OCI-LY1 (cell line): ENCODE data around the gene SLC38A2.

Experiments
- H2AFZ ChIP-seq: fragments of 200-600 bp; sonication (generic), shearing (Covaris generic); 2 replicates; pipeline ENCODE4 v1.6.0; 2014; ENCODE audit warnings: antibody characterized with exemption, mild to moderate bottlenecking, low read length
- H3F3A ChIP-seq: fragments of 200-600 bp; sonication (generic), shearing (Covaris generic); 2 replicates; pipeline ENCODE4 v1.6.0; 2014; ENCODE audit warnings: mild to moderate bottlenecking, antibody characterized with exemption, low read length, moderate library complexity; ENCODE audit not compliant: insufficient read depth
- H3K27ac ChIP-seq: fragments of 200-600 bp; sonication (generic); 2 replicates; pipeline ENCODE4 v1.5.1; 2014; ENCODE audit warnings: low read length, mixed run types, mild to moderate bottlenecking, low read depth; ENCODE audit not compliant: poor library complexity, severe bottlenecking
- H3K27me3 ChIP-seq: fragments of 200-600 bp; sonication (generic); 2 replicates; pipeline ENCODE4 v1.6.0; 2014; ENCODE audit warnings: antibody characterized with exemption, mild to moderate bottlenecking, low read length, moderate library complexity; ENCODE audit not compliant: insufficient read depth
- H3K36me3 ChIP-seq: fragments of 200-600 bp; sonication (generic); 2 replicates; pipeline ENCODE4 v1.6.1; 2014; ENCODE audit warnings: mild to moderate bottlenecking, antibody characterized with exemption, low read length, moderate library complexity, mixed read lengths; ENCODE audit not compliant: insufficient read depth
- H3K4me1 ChIP-seq: fragments of 200-600 bp; sonication (generic); 2 replicates; pipeline ENCODE4 v1.5.1; 2014; ENCODE audit warnings: mild to moderate bottlenecking, low read length, moderate library complexity; ENCODE audit not compliant: insufficient read depth, severe bottlenecking
- H3K4me2 ChIP-seq: fragments of 200-600 bp; sonication (generic), shearing (Covaris generic); 2 replicates; pipeline ENCODE4 v1.6.1; 2014; ENCODE audit warnings: low read length
- H3K4me3 ChIP-seq: fragments of 200-600 bp; sonication (generic); 2 replicates; pipeline ENCODE4 v1.5.1; 2014; ENCODE audit warnings: low read length, low read depth, mild to moderate bottlenecking, mixed read lengths; ENCODE audit not compliant: poor library complexity, severe bottlenecking
- H3K79me2 ChIP-seq: fragments of 200-600 bp; shearing (Covaris generic); 2 replicates; pipeline ENCODE4 v1.6.1; 2016; ENCODE audit warnings: mixed run types, low read length, mixed read lengths; ENCODE audit not compliant: insufficient read depth
- H3K9ac ChIP-seq: fragments of 200-600 bp; sonication (generic), shearing (Covaris generic); 2 replicates; pipeline ENCODE4 v1.6.1; 2014; ENCODE audit warnings: mild to moderate bottlenecking, low read length, mixed read lengths
- H3K9me2 ChIP-seq: fragments of 200-600 bp; sonication (generic), shearing (Covaris generic); 2 replicates; pipeline ENCODE4 v1.6.1; 2014; ENCODE audit warnings: low read depth, mild to moderate bottlenecking, low read length, mixed read lengths
- H3K9me3 ChIP-seq: fragments of 200-600 bp; shearing (Covaris generic); 2 replicates; pipeline ENCODE4 v1.6.1; 2014; ENCODE audit warnings: low read length, mixed read lengths
- H4K20me1 ChIP-seq: fragments of 200-600 bp; sonication (generic), shearing (Covaris generic); 2 replicates; pipeline ENCODE4 v1.6.0; 2016; ENCODE audit warnings: mild to moderate bottlenecking, low read length; ENCODE audit not compliant: insufficient read depth
- EZH2 ChIP-seq: fragments of 200-600 bp; sonication (generic), shearing (Covaris generic); IDR thresholded peaks from 2 replicates; pipeline ENCODE4 v1.8.0; 2017; ENCODE audit warnings: borderline replicate concordance, mixed run types, mild to moderate bottlenecking, antibody characterized with exemption, low read length, moderate library complexity, mixed read lengths
- TF ChIP-seq, protein P1 (sequence below): fragments of 200-600 bp; sonication (generic), shearing (Covaris generic); IDR thresholded peaks from 2 replicates; pipeline ENCODE4 v1.5.1; 2017; ENCODE audit warnings: mild to moderate bottlenecking, antibody characterized with exemption, low read length, moderate library complexity, mixed read lengths

SLC38A2 gene

GRCh38 chr12:46372544-46373300 lies at the start of gene SLC38A2:
TSS of gene SLC38A2 (minus strand) at chr12:46372773. CDS start at chr12:46371293, 1,480 bp downstream.
- Histone ChIP-seq H4K20me1 (no peaks in the 10 kb centered on the region), H3F3A (no peaks in the 10 kb centered on the region), H3K27me3 (no peaks in the 10 kb centered on the region; the same call in 1 of the 2 replicates), H3K9me3 (no peaks in the 10 kb centered on the region), H3K4me3 (peak within 1 kb of the TSS; percentile 86), H2AFZ (peak within 1 kb of the TSS; percentile 85), H3K36me3 (peaks cover 39% of the 10 kb centered on the region), H3K27ac (peak within 1 kb of the TSS; percentile 78), H3K79me2 (peaks cover 26% of the 10 kb centered on the region; the same call in 1 of the 2 replicates), H3K9me2 (no peaks in the 10 kb centered on the region), H3K4me1 (peaks cover 40% of the 10 kb centered on the region), H3K4me2 (peak within 1 kb of the TSS; percentile 89), H3K9ac (peak within 1 kb of the TSS; percentile 87)
- TF ChIP-seq, protein P1, sequence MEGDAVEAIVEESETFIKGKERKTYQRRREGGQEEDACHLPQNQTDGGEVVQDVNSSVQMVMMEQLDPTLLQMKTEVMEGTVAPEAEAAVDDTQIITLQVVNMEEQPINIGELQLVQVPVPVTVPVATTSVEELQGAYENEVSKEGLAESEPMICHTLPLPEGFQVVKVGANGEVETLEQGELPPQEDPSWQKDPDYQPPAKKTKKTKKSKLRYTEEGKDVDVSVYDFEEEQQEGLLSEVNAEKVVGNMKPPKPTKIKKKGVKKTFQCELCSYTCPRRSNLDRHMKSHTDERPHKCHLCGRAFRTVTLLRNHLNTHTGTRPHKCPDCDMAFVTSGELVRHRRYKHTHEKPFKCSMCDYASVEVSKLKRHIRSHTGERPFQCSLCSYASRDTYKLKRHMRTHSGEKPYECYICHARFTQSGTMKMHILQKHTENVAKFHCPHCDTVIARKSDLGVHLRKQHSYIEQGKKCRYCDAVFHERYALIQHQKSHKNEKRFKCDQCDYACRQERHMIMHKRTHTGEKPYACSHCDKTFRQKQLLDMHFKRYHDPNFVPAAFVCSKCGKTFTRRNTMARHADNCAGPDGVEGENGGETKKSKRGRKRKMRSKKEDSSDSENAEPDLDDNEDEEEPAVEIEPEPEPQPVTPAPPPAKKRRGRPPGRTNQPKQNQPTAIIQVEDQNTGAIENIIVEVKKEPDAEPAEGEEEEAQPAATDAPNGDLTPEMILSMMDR = no peak
- TF ChIP-seq EZH2 = no peak

DNA sequence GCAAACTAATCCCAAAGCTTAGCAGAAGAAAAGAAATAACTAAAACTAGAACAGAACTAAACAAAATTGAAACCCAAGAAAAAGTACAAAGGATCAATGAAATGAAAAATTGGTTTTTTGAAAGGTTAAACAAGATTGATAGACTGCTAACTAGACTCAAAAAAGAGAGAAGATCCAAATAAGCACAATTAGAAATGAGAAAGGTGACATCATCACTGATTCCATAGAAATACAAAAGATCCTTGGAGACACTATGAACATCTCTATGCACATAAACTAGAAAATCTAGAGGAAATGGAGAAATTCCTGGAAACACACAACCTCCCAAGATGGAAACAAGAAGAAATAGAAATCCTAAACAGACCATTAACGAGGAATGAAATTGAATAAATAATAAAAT lies 47.1 kb upstream of the SLC38A2 start:
- Histone ChIP-seq H3K4me3 (no peak overlapping the region), H3K9me3 (no peaks in the 10 kb centered on the region), H3K79me2 (no peaks in the 10 kb centered on the region), H3K9ac (no peak overlapping the region), H3K4me1 (no peaks in the 10 kb centered on the region), H3K27me3 (no peaks in the 10 kb centered on the region), H3K27ac (no peak overlapping the region), H4K20me1 (no peaks in the 10 kb centered on the region), H3K9me2 (no peaks in the 10 kb centered on the region), H2AFZ (no peak overlapping the region), H3K36me3 (no peaks in the 10 kb centered on the region), H3F3A (no peaks in the 10 kb centered on the region), H3K4me2 (no peak overlapping the region)
- TF ChIP-seq EZH2 = no peak
- TF ChIP-seq, protein P1 = no peak

DNA sequence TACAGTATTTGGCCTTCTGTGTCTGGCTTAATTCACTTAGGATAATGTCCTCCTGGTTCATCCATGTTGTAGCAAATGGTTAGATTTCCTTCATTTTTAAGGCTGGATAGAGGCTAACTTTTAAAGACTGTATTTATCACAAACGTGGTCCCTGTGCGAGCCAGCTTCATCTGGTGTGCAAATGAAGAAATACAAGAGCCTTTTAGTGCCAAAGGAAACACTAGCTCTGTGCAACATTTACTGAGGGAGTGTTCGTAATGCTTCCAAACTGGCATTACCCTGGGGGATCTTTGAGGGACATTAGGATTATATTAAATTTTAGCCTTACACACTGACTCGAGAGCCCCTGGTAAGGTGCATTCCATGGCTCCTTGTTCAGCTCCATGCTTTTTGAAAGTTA lies 43.0 kb upstream of the SLC38A2 start:
- Histone ChIP-seq H3K79me2 (no peaks in the 10 kb centered on the region), H3K4me3 (no peak overlapping the region), H3K9ac (no peak overlapping the region), H3K4me1 (no peaks in the 10 kb centered on the region), H2AFZ (no peak overlapping the region), H3K36me3 (no peaks in the 10 kb centered on the region), H3K9me3 (no peaks in the 10 kb centered on the region), H3F3A (no peaks in the 10 kb centered on the region), H3K27me3 (no peaks in the 10 kb centered on the region), H4K20me1 (no peaks in the 10 kb centered on the region), H3K4me2 (no peak overlapping the region), H3K27ac (no peak overlapping the region), H3K9me2 (no peaks in the 10 kb centered on the region)
- TF ChIP-seq, protein P1 = no peak
- no peak for TF ChIP-seq EZH2
